NCI-H1930 (cell line): ENCODE data around the gene OGFOD1.

Experiments used
- DNase-seq, 2 experiments: peaks; one replicate each; lab custom pipeline; 2025; lab: John Stamatoyannopoulos, UW

The OGFOD1 gene

DNA sequence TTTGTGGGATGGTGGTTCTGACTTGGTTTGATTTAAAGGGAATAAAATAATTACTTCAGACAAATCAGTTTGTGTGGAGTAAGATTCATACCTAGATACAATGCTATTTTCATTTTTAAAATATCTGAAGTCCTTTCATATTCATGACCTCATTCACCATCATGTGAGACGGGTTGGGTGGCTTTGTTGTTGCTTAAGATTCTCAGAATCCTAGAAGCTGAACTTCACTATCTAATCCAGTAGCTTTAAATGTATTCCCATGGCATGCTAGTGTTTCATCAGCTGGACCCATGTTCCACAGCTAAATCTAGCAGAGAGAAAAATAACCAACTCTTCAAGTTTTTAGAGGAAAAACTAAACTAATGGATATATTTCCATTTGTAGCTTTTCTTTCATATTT lies 23.3 kb upstream of the OGFOD1 start:
- no peak for DNase-seq

- DNase-seq: no peak
These were observed 15.1 kb upstream of the OGFOD1 start for GRCh38 chr16:56436258-56436657.

- DNase-seq: no peak
These were observed 13.3 kb upstream of the OGFOD1 start for GRCh38 chr16:56438038-56438437.

DNA sequence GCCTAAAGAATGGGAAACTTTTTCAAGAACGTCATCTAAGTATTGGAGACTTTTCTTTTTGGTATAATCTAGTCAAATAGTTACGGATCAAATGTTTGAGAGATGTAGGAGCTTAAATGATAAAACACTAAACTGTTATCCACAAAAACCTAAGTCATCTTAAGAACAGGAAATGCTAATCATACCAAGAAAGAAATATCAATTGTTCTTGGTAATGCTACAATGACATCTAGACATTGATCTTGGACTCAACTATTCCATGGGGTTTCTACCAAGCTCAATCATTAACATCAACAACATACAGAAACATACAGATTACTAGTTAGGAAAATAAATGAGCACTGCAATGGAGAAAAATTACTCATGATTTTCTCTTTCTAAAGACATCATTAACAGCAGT lies 4.1 kb upstream of the OGFOD1 start:
- no peak for DNase-seq

- no peak for DNase-seq
These were observed 3.3 kb upstream of the OGFOD1 start for GRCh38 chr16:56448005-56448404.

DNA sequence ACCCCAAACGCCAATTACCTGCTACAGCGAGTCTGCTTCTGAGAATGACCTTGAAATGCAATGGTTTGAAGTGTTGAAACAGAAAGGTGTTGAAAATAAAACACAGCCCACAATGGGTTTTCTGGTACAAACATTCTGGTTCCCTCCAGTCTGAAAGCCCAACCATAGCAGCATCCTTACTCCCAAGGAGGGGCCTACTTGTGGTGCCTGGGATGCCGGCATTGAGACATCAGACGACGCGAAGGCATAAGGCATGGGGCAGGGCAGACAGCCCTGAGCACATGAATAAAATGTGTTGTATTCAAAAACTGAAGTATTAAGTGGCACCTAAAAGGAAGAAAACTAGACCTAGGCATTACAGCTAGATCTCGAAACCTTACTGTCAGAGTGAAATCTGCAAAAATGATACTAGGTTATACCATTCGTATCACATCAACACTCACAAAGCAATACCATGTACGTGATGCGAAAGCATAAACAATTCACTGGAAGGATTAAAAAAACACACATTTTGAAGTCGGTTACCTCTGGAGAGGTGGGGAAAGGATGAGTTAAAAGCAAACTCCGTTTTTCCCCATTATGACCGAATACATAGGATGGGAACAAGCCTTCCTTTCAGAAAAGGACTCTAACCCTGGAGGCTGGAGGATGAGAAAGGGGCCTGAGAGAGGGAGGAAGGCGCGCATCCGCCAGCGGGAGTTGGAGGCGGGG lies 924 bp upstream of the OGFOD1 start:
- no peak for DNase-seq

GRCh38 chr16:56451753-56452689 lies 667 bp downstream of the OGFOD1 start:
- no peak for DNase-seq

DNA sequence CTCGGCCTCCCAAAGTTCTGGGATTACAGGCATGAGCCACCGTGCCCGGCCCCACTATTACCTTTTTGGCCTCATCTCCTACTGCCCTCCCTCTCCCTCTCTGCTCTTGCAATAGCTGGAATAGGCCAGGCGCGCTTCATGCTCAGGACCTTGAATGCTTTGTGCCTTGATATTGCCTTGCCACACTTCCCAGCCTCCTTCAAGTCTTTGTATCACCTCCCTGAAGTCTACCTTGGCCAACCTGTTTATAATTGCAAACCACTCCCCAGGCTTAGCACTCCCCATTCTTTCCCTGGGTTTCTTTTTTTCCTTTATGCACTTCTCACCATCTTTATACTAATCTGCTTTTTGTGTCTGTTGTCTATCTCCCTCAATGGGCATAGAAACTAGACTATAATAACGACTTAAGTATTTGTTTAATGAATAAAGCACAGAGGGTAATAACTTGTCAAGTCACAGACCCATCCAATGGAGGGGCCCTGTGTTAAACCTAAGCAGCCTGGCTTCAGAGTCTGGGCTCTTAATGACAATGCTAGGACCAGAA lies 6.6 kb downstream of the OGFOD1 start:
- no peak for DNase-seq

- DNase-seq: no peak
These were observed 8.7 kb downstream of the OGFOD1 start for GRCh38 chr16:56460101-56460500.

DNA sequence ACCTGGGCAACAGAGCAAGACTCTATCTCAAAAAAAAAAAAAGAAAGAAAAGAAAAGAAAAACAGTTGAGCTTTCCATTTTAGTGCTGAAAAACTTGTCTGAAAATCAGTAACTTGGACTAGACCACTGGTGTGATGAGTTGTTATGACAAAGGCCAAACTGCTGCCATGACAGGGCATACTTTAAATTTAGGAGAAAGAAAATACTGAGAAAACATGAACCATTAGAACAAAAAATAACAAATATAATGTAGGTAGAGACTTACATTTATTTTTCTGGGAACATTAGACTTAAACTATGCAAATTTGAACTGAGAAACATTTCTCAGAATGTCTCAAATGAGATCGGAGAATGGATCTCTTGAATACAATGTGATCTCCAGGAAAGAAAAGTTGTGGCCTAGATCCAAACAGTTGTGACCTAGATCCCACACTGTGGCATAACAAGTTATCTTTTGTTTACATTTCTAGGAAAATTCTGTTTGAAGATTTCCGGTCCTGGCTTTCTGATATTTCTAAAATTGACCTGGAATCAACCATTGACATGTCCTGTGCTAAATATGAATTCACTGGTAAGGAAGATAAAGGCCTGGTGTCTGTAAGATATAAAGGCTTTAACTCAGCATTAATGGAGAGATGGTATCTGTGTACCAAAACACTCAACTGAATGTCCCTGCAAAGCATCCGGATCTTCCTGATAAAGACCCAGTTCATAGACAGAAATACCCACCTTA lies 10.9 kb downstream of the OGFOD1 start:
- DNase-seq: no peak

DNA sequence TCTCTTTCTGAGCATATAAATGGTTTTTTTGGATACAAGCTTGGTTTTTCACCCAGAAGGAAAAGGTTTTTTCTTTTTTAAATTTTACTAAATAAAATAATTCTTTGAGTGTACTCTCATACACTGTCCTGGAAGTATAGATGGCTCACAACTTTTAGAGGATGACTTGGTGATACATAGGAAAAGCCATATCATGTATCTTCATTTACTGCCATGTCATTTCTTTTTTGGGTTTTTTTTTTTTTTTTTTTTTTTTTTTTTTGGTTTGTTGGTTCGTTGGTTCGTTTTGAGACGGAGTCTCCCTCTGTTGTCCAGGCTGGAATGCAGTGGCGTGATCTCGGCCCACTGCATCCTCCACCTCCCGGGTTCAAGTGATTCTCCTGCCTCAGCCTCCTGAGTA lies 11.8 kb downstream of the OGFOD1 start:
- no peak for DNase-seq

GRCh38 chr16:56466344-56466743 lies 15.0 kb downstream of the OGFOD1 start:
- no peak for DNase-seq

DNA sequence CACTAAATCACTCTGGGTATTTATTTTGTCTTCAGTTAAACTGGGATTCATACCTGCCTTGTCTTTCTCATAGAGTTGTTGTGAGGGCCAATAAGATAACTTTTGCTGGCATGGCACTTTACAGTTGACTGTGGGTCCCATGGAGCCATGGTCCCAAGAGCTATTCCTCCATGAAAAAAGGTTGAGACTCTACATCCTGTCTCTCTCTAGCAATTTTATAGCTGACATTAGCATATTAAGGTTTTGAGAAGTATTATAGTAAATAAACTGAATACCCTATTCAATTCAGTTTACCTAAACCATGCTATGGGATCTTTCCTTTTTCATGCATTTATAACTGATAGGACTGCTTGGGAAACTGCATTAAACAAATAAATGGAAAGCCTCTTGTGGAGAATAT lies 17.4 kb downstream of the OGFOD1 start:
- no peak for DNase-seq

DNA sequence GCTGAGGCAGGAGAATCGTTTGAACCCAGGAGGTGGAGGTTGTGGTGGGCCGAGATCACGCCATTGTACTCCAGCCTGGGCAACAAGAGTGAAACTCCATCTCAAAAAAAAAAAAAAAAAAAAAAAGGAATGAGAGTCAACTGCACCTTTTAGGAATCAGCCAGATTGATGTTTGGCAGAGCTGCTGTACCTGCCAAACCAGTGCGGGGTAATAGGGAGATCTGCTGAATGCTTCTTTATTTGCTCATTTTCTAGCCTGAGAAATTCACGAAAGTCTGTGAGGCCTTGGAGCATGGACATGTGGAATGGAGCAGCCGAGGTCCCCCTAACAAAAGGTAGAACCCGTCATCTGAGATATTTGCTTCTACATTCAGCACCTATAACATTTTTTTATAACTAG lies 18.4 kb downstream of the OGFOD1 start:
- no peak for DNase-seq

DNA sequence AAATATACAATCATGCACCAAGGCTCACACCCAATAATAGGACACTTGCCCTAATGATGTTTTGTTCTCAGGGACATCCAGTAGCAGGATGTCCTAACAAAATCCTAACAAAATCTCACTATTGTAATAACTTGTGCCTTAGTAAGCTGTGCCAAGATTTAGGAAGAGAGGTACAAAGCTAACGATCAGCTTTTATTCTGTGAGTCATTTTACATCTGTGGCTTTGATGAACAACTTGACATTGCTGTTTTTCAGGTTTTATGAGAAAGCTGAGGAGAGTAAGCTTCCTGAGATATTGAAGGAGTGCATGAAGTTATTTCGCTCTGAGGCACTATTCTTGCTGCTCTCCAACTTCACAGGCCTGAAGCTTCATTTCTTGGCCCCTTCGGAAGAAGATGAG lies 18.9 kb downstream of the OGFOD1 start:
- DNase-seq: no peak

GRCh38 chr16:56470666-56471065 lies 19.3 kb downstream of the OGFOD1 start:
- DNase-seq: no peak

DNA sequence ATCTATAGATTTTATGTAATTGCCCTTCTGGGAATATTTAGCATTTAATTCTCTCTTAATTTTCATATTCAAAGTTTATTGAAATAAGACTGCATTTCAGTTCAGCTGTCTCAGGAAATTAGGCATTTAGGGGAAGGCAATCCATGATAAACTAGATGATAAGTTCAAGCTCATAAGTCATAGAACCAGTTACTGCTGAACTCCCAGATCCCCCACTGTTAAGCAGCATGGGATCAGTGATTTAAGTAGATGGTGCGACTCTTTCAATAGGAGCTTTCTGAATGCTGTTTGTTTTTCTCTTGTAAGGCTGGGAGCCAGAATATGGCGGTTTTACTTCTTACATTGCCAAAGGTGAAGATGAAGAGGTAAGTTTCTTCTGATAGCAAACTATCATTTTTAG lies 23.8 kb downstream of the OGFOD1 start:
- DNase-seq: no peak

- no peak for DNase-seq
These were observed 25.9 kb downstream of the OGFOD1 start for GRCh38 chr16:56477096-56477878.

GRCh38 chr16:56478281-56479049 lies 27.1 kb downstream of the OGFOD1 start:
- peak in 1 of 2 experiments; percentile 30 for DNase-seq

- no peak for DNase-seq
These were observed 28.1 kb downstream of the OGFOD1 start for GRCh38 chr16:56479469-56479868.
